GM13977 (cell line): Measurements from ENCODE around the gene RASGRF2.

Experiments used
- DNase-seq: peaks from one replicate; pipeline ENCODE4 v3.0.0; 2012; ENCODE audit warnings: low spot score
- in situ Hi-C: fragments of 300-500 bp; cut with MboI; formaldehyde crosslinking; loops from one replicate; pipeline ENCODE4 v1.12.0; 2022; ENCODE audit warnings: low sequenced_read_pairs, low pct_unique_long_range_greater_than_20kb, mixed read lengths, inconsistent platforms; ENCODE audit not compliant: unreplicated experiment
- TF ChIP-seq, protein P1 (sequence below): IDR thresholded peaks from 2 replicates; pipeline ENCODE4 v1.5.1; 2012; ENCODE audit warnings: mild to moderate bottlenecking, control low read depth; ENCODE audit not compliant: insufficient read depth; ENCODE audit errors: extremely low read depth, missing control alignments

The RASGRF2 gene

DNA sequence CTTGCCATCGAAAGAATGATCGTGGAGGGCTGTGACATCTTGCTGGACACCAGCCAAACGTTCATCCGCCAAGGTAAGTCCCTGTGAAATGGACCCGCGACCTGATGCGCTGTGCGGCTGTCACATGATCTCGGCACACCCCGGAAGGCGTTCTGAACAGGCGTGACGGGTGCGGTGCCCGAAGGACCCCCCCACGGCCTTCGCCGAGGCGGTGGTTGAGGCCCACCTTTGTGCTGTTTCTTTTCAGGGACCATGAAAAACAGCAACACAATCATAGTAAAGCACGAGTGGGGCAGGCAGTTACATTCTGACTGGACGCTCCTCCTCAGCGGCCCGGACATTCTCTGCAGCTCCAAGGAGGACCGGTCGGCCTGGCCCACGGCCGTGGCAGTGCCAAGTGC lies 126.7 kb downstream of the RASGRF2 start:
- DNase-seq = no peak
- TF ChIP-seq, protein P1, sequence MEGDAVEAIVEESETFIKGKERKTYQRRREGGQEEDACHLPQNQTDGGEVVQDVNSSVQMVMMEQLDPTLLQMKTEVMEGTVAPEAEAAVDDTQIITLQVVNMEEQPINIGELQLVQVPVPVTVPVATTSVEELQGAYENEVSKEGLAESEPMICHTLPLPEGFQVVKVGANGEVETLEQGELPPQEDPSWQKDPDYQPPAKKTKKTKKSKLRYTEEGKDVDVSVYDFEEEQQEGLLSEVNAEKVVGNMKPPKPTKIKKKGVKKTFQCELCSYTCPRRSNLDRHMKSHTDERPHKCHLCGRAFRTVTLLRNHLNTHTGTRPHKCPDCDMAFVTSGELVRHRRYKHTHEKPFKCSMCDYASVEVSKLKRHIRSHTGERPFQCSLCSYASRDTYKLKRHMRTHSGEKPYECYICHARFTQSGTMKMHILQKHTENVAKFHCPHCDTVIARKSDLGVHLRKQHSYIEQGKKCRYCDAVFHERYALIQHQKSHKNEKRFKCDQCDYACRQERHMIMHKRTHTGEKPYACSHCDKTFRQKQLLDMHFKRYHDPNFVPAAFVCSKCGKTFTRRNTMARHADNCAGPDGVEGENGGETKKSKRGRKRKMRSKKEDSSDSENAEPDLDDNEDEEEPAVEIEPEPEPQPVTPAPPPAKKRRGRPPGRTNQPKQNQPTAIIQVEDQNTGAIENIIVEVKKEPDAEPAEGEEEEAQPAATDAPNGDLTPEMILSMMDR = no peak
- in situ Hi-C loops = no loop called here

GRCh38 chr5:81091199-81091598 lies 131.0 kb downstream of the RASGRF2 start:
- in situ Hi-C loops = no loop called here
- TF ChIP-seq, protein P1 = no peak
- DNase-seq = no peak

- in situ Hi-C loops = no loop called here
- DNase-seq = no peak
- TF ChIP-seq, protein P1 = no peak
Measured at GRCh38 chr5:81093536-81094196, 133.5 kb downstream of the RASGRF2 start.

DNA sequence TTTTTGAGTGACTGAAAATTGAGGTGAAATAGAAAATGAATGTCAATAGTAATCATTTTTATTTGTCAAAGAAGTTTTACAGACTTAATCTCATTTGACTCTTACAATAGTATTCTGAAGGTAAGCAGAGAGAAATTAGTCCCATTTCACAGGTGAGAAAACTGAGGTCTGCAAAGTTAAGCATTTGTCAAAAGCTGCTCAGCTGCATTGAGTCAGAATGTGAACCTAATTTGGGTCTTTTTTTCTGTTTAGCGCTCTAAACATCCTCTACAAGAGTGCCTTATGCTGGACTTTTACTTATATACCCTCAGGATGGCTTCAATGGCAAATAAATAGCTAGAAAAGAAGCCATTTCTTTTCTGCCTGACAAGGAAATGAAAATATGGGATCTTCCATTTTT lies 135.7 kb downstream of the RASGRF2 start:
- in situ Hi-C loops = no loop called here
- TF ChIP-seq, protein P1 = no peak
- DNase-seq = no peak

DNA sequence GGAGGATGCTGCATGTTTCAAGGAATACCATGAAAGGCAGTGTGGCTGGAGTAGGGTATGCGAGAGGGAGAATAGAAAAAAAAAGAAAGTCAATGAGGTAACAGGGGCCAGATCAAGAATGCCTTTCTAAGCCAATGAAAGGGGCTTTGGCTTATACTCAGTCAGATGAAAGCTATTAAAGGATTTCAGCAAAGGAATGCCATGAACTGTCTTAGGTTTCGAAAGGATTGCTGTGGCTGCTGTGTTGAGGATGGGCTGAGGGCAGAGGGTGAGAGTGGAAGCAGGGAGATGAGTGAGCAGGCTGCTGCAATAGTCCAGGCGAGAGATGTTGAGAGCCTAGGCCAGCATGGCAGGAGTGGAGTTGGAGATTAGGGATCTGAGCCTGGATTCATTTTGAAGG lies 137.6 kb downstream of the RASGRF2 start:
- no peak for DNase-seq
- in situ Hi-C loops = no loop called here
- TF ChIP-seq, protein P1 = no peak

DNA sequence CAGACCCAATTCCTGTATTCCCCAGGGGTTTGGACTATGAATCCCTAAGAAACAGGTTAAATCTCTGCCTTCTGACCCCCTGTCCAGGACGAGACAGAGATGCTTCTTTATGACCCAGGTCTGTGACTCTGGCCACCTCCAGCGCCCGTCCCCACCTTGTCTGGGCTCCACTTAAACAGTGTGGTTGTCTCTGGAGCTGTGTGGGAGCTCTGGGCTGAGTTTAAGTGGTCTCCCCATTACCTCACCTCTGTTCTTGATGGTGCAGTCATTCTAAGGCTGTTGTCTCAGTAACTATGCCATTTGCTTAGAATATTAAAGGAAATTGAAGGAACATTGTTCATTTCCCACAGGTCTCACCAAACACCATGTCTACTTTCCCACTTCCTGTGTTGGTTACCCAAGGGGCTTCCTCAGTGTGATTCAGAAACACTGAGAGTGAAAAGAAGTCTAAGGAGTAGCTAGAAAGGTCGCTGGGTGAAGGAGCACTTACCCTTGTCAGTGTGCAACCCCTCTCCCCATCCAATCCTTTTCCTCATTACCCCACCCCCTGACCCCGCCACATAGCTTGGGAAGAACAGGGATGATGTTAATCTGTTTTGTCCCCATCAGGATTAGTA lies 145.2 kb downstream of the RASGRF2 start:
- in situ Hi-C loops = no loop called here
- no peak for DNase-seq
- TF ChIP-seq, protein P1 = no peak
